ENCODE measurements around the gene RASGRP3.

RASGRP3 gene

DNA sequence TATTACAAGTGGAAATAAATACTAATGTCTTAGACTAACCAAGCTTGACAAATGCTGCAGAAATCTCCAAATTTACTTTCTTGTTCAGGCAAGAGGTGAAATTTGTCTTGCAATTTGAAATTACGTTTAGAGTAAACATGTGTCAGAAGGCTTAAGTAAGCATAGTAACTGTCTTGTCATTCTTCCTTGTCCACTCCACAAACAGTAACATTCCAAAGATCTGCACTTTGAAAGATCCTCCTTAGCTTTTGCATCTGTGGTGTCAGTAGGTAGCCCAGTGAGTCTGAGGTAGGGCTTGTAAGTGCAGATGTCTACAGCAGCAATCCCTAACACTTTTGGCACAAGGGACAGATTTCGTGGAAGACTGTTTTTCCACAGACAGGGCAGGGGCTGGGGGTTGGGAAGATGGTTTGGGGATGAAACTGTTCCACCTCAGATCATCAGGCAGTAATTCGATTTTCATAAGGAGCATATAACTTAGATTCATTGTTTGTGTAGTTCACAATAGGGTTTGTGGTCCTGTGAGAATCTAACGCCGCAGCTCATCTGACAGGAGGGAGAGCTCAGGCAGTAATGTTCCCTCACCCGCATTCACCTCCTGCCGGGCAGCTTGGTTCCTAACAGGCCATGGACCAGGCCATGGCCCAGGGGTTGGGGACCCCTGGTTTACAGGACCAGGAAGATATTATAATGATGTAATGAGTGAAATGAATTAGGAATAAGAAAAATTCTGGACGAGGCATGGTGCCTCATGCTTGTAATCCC, 18.6 kb downstream of the RASGRP3 start:
- no peak for DNase-seq

DNA sequence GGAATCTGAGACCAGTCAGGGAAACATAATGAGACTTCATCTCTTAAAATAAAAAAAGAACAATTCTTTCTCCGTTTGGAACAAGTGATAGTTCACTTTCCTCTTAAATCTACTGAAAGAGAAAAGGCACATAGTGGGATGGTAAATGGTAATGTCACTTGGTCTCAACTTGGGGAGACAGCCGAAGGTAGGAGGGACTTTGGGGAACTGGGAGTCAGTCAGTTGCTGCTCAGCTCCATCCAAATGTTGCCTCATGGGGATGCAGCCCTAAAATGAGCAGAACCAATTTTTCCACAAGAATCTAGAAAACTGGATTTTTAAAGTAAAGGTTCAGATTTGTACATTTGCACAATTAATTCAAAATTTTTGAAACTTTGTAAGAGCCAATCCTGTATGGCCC, 19.2 kb downstream of the RASGRP3 start:
- DNase-seq: no peak

- no peak for DNase-seq
These were observed 19.7 kb downstream of the RASGRP3 start for GRCh38 chr2:33496150-33496549.

GRCh38 chr2:33496726-33497125, 20.3 kb downstream of the RASGRP3 start:
- DNase-seq: no peak

DNA sequence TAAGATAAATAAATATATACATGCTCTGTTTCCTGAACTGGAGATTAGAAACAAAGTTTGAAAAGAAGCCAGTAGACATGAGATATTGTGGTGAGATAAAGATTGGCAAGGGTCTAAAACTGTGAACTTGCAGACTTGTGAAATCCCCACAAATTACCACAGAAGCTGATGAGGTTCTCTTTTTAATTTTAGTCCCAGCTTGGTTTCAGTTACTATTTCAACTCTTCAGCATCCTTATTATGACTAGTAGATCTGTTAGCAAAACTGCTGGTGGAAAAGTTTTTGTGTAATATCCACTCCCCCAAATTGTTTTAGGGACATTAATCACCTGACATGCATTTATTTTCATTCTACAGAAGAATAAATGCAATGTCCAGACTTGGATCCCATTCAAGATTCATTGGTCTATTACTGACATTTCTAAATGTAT, 20.8 kb downstream of the RASGRP3 start:
- DNase-seq: no peak

- DNase-seq: no peak
These were observed 22.0 kb downstream of the RASGRP3 start for GRCh38 chr2:33498291-33498956.

GRCh38 chr2:33500177-33500576, 23.7 kb downstream of the RASGRP3 start:
- DNase-seq: no peak

DNA sequence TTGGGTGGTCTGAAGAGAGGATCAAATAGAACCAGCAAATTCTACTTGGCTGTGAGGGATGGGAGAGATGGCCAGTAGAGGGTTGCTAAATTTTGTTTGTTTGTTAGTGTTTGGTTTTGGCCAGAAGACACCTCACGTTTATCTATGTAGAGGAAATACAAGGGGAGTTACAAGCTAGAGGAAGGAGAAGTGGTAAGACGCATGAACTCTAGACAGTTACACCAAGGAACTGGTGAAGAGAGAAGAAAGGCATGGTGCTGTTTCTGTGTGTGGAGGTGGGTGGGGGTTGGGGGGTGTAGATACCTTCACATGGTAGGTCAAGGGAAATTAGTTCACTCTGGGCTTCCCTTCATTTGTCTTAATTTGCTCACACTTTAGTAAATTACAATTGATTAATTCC, 25.6 kb downstream of the RASGRP3 start:
- DNase-seq: no peak

- DNase-seq: no peak
These were observed 26.6 kb downstream of the RASGRP3 start for GRCh38 chr2:33503002-33503401.

- DNase-seq: no peak
These were observed 29.5 kb downstream of the RASGRP3 start for GRCh38 chr2:33505966-33506365.

DNA sequence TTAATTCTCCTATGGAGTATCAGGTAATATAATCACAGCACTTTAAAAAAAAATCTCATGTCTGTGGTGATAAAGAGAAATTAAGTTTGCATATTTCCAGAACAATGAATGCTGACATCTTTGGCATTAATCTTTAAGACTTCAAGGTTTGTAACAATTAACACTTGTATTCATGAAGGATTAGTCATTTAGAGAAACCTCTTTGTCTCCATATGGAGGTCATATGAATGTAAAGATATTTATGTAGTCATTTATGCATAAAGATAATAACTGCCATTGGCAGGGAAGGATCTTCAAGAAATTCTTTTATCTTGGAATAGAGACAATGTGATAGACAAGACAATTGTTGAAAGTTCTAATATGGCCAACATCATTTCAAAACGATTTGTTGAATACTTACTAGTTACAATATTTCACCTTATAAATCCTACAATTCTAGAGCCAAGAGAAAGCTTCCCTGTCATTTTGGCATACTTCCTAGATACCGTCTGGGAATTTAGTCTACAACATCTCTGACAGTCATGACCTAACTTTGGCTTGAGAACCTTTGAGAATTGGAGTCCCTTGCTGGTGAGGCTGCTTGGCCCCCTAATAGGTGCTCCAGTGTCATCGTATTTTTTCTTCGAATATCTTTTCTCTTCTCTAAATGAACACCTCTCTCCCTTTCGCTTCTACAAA, 33.6 kb downstream of the RASGRP3 start:
- no peak for DNase-seq

DNA sequence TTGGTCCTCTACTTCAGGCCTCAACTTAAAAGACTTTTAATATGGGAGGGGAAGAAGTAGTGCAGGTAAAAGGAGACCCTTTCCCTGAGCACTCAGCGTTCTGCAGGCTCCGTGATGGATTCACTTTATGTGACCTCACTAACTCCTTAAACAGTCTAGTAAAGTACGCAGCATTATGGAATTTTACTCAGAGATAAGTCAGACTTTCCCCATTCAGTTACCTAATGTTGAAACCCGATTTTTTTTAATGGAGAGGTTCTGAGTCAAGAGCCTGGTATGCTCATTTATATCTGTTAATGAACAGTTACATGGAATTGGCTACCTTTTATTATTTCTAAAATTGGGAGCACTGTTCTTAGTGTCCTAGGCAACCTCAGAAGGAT, 34.1 kb downstream of the RASGRP3 start:
- no peak for DNase-seq

DNA sequence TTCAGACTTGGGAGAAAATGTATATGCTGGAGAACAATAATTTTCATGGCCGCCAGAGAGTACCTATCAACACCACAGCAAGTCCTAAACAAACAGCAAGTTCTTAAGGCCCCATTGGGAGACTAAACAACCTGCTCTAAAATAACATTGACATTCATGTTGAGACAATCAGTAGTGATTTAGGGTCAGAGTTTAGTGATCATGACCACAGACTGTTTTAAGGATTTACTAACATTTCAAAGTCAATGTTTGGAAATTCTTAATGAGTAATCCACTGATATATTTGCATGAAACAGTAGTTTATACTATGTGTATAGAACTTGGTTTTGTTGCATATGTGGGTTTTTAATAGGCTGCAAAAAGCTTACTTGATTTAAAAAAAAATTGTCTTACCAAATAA, 34.7 kb downstream of the RASGRP3 start:
- no peak for DNase-seq

DNA sequence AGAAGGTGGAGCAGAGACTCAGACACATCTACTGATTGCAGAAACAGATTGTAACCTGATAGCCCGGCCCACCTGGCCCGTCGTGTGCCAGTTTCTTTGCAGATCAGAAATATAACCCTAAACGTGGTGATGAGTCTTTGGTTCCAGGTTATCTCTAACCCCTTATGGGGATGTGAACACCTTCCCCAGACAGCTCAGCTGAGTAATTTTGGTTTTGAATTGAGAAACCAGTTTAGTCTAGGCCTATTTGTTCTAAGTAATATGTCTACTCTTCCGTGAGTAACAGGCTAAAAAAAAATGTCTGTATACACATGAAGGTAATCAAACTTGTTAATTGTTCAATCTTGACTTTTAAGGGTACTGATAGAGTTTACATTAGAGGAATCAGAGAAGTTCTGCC, 35.7 kb downstream of the RASGRP3 start:
- no peak for DNase-seq

DNA sequence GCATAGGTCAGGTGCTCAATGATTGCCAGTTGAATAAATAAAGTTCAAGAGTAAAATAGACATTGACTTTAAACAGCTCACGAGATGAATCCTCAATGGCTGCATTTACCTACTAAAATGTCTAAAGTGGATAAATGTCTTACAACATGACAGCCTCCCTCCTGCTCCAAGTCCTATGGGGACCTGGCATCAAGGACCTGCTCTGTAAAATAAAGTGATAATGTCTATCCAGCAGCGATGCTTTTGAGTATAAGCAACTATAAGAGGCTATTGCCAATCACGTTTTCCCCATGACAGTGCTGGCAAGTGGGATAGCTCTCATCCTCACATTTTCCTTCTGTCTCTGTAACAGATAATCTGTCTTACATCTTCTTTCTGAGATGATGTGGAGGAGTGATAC, 37.0 kb downstream of the RASGRP3 start:
- no peak for DNase-seq

- no peak for DNase-seq
These were observed 40.1 kb downstream of the RASGRP3 start for GRCh38 chr2:33516456-33516995.

DNA sequence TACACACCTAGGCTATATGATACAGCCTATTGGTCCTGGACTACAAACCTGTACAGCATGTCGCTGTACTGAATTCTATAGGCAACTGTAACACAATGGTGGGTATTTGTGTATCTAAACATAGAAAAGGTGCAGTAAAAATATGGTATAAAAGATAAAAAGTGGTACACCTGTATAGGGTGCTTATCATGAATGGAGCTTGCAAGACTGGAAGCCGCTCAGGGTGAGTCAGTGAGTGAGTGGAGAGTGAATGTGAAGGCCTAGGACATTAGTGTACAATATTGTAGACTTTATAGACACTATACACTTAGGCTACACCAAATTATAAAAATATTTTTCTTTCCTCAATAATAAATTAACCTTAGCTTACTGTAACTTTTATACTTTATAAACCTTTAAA, 41.8 kb downstream of the RASGRP3 start:
- DNase-seq: no peak

DNA sequence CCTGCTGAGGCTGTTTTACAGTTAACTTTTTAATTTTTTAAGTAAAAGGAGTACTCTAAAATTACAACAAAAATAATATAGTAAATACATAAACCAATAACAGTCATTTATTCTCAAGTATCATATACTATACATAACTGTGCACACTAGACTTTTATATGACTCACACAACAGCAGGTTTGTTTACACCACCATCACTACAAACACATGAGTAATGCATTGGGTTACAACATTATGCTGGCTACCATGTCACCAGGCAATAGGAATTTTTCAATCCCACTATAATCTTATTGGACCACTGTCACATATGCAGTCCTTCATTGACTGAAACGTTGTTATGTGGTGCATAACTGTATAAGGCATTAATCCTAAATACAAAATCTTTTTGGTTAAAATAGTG, 42.5 kb downstream of the RASGRP3 start:
- no peak for DNase-seq

- DNase-seq: no peak
These were observed 45.4 kb downstream of the RASGRP3 start for GRCh38 chr2:33521791-33522281.

- DNase-seq: no peak
These were observed 46.1 kb downstream of the RASGRP3 start for GRCh38 chr2:33522576-33522975.

- no peak for DNase-seq
These were observed 49.2 kb downstream of the RASGRP3 start for GRCh38 chr2:33525666-33526065.

- no peak for DNase-seq
These were observed 49.7 kb downstream of the RASGRP3 start for GRCh38 chr2:33526132-33526531.

- DNase-seq: no peak
These were observed 50.5 kb downstream of the RASGRP3 start for GRCh38 chr2:33526921-33527320.

All from stimulated activated CD4-positive, alpha-beta T cell treated with anti-CD3 and anti-CD28 coated beads, Interleukin-4, amount 100 ng/mL, for 24 hours (primary cell).